ENCODE measurements around the gene SPATA31E1.
"Not testable (repeated sequence)": the region's sequence is repeated elsewhere in the genome, so short reads cannot be mapped to it uniquely, and the experiment has no call there.

The SPATA31E1 gene

DNA sequence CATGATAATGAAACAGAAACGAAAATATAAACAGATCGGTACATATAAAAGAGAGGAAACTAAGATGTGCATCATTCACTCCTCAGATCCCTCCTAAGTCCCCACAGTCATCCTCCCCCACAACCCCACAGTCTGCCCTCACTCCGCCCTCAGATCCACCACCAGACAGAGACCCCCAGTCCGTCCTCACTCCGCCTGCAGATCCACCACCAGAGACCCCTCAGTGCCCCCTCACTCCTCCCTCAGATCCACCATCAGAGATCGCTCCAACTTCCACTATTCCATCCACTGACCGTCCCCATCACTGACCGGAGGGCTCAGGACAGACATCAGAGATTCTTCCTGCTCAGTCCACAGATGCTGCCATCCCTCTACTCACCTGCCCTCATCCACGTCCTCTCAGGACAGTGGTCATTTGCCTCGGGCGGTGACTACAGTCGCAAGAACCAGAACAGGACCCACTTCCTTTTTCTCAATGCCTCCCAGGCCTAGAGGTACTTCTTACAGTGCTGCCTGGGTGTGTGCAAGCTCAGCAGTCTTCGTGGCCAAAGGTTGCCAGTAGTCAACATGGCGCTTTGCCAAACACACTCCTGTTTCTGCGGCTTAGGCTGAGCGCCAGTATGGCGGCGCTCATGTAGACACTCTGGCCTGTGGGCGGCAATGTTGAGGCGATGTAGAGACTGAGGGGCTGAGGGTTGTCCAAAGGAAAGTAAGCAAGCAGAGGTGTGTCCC is 26.8 kb downstream of the SPATA31E1 start:
- Histone ChIP-seq H3K27ac (no peak overlapping the region), H3K4me1 (no peaks in the 10 kb centered on the region)

DNA sequence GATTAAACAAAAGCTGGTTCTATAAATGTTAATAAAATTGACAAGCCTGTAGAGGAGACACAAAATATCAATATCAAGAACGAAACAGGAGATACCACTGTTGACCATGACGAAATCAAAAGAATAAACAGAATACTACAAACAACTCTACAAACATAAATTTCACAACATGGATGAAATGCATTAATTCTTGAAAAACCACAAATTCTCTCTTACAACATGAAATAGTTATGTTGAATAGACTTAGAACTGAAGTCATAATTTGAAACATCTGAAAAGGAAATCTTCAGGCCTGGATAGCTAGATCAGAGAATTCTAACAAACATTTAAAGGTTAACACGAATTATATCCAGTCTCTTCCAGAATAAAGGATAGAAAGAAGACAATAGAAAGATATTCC is 28.1 kb downstream of the SPATA31E1 start:
- H3K4me2 ChIP-seq (ENCODE audit: low read length) = no peak overlapping the region
- no peaks in the 10 kb centered on the region for H3K36me3 ChIP-seq (ENCODE audit: control insufficient read depth, insufficient read depth, low read length)
- no peak overlapping the region for H3K27ac ChIP-seq
- no peaks in the 10 kb centered on the region for H3K79me2 ChIP-seq
- TF ChIP-seq, protein P1, sequence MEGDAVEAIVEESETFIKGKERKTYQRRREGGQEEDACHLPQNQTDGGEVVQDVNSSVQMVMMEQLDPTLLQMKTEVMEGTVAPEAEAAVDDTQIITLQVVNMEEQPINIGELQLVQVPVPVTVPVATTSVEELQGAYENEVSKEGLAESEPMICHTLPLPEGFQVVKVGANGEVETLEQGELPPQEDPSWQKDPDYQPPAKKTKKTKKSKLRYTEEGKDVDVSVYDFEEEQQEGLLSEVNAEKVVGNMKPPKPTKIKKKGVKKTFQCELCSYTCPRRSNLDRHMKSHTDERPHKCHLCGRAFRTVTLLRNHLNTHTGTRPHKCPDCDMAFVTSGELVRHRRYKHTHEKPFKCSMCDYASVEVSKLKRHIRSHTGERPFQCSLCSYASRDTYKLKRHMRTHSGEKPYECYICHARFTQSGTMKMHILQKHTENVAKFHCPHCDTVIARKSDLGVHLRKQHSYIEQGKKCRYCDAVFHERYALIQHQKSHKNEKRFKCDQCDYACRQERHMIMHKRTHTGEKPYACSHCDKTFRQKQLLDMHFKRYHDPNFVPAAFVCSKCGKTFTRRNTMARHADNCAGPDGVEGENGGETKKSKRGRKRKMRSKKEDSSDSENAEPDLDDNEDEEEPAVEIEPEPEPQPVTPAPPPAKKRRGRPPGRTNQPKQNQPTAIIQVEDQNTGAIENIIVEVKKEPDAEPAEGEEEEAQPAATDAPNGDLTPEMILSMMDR (IDR thresholded peaks at IDR 0.05) = no peak
- no peaks in the 10 kb centered on the region for H3K4me1 ChIP-seq
- no peak overlapping the region for H3K4me3 ChIP-seq (ENCODE audit: low read depth, low read length)
- H3K9ac ChIP-seq = no peak overlapping the region
- H3K27me3 ChIP-seq (ENCODE audit: control insufficient read depth, insufficient read depth, low read length) = no peaks in the 10 kb centered on the region
- H3K9me3 ChIP-seq (ENCODE audit: control insufficient read depth, low read length) = no peaks in the 10 kb centered on the region
- no peak overlapping the region for H2AFZ ChIP-seq

More for the DNA sequence above, 26.8 kb downstream of the SPATA31E1 start:
- no peaks in the 10 kb centered on the region for H3K9me3 ChIP-seq (ENCODE audit: control insufficient read depth, low read length)
- H3K9ac ChIP-seq = no peak overlapping the region
- no peak overlapping the region for H2AFZ ChIP-seq
- no peak overlapping the region for H3K4me3 ChIP-seq (ENCODE audit: low read depth, low read length)
- no peaks in the 10 kb centered on the region for H3K79me2 ChIP-seq
- no peaks in the 10 kb centered on the region for H3K36me3 ChIP-seq (ENCODE audit: control insufficient read depth, insufficient read depth, low read length)
- H3K27me3 ChIP-seq (ENCODE audit: control insufficient read depth, insufficient read depth, low read length) = no peaks in the 10 kb centered on the region
- TF ChIP-seq, protein P1 (IDR thresholded peaks at IDR 0.05) = no peak
- H3K4me2 ChIP-seq (ENCODE audit: low read length) = no peak overlapping the region

GRCh38 chr9:87917662-87918061 is 35.0 kb downstream of the SPATA31E1 start, which contains the start of gene SPATA31C1:
Gene SPATA31C1 (plus strand): TSS chr9:87917962.
- not testable (repeated sequence) for H3K79me2 ChIP-seq; H3K9ac ChIP-seq; H3K4me2 ChIP-seq (ENCODE audit: low read length)

GRCh38 chr9:87919013-87919412 is 36.3 kb downstream of the SPATA31E1 start:
- H2AFZ ChIP-seq; H3K9me3 ChIP-seq (ENCODE audit: control insufficient read depth, low read length); H3K4me2 ChIP-seq (ENCODE audit: low read length); H3K4me1 ChIP-seq; H3K27me3 ChIP-seq (ENCODE audit: control insufficient read depth, insufficient read depth, low read length); H3K36me3 ChIP-seq (ENCODE audit: control insufficient read depth, insufficient read depth, low read length); H3K9ac ChIP-seq; H3K4me3 ChIP-seq (ENCODE audit: low read depth, low read length); H3K27ac ChIP-seq; H3K79me2 ChIP-seq: not testable (repeated sequence)

More at GRCh38 chr9:87917662-87918061, 35.0 kb downstream of the SPATA31E1 start, which contains the start of gene SPATA31C1:
- H3K4me1 ChIP-seq; H3K4me3 ChIP-seq (ENCODE audit: low read depth, low read length); H3K27ac ChIP-seq; H3K9me3 ChIP-seq (ENCODE audit: control insufficient read depth, low read length); H3K36me3 ChIP-seq (ENCODE audit: control insufficient read depth, insufficient read depth, low read length); H2AFZ ChIP-seq; H3K27me3 ChIP-seq (ENCODE audit: control insufficient read depth, insufficient read depth, low read length): not testable (repeated sequence)

DNA sequence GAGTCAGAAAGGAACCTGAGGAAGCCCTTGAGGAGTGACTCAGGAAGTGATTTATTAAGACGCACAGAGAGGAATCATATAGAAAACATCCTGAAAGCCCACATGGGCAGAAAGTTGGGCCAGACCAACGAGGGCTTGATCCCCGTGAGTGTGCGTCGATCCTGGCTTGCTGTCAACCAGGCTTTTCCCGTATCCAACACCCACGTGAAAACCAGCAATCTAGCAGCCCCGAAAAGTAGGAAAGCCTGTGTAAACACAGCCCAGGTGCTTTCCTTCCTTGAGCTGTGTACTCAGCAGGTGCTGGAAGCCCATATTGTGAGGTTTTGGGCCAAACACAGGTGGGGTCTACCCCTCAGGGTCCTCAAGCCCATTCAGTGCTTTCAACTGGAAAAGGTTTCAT is 38.9 kb downstream of the SPATA31E1 start:
- not testable (repeated sequence) for H3K4me1 ChIP-seq; H3K4me3 ChIP-seq (ENCODE audit: low read depth, low read length); H2AFZ ChIP-seq; H3K9me3 ChIP-seq (ENCODE audit: control insufficient read depth, low read length); H3K27me3 ChIP-seq (ENCODE audit: control insufficient read depth, insufficient read depth, low read length); H3K27ac ChIP-seq; H3K4me2 ChIP-seq (ENCODE audit: low read length); H3K36me3 ChIP-seq (ENCODE audit: control insufficient read depth, insufficient read depth, low read length); H3K9ac ChIP-seq; H3K79me2 ChIP-seq

DNA sequence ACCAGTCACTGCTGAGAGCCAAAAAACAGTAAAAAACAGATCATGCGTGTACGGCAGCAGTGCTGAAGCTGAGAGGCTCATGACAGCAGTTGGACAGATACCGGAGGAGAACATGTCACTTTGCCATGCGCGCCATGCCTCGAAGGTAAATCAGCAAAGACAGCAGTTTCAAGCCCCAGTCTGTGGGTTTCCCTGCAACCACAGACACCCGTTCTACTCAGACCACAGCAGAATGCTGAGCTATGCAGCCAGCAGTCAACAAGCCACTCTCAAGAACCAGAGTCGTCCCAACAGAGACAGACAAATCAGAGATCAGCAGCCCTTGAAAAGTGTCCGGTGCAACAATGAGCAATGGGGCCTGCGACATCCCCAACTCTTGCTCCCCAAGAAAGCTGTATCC is 40.3 kb downstream of the SPATA31E1 start:
- H3K27ac ChIP-seq; H3K4me1 ChIP-seq; H3K9ac ChIP-seq; H3K9me3 ChIP-seq (ENCODE audit: control insufficient read depth, low read length); H3K4me3 ChIP-seq (ENCODE audit: low read depth, low read length); H3K36me3 ChIP-seq (ENCODE audit: control insufficient read depth, insufficient read depth, low read length); H3K27me3 ChIP-seq (ENCODE audit: control insufficient read depth, insufficient read depth, low read length); H2AFZ ChIP-seq; H3K4me2 ChIP-seq (ENCODE audit: low read length); H3K79me2 ChIP-seq: not testable (repeated sequence)

GRCh38 chr9:87924851-87925250 is 42.2 kb downstream of the SPATA31E1 start:
- H3K9ac ChIP-seq; H3K9me3 ChIP-seq (ENCODE audit: control insufficient read depth, low read length); H3K4me1 ChIP-seq; H3K4me3 ChIP-seq (ENCODE audit: low read depth, low read length); H3K79me2 ChIP-seq; H3K27me3 ChIP-seq (ENCODE audit: control insufficient read depth, insufficient read depth, low read length); H3K27ac ChIP-seq; H3K36me3 ChIP-seq (ENCODE audit: control insufficient read depth, insufficient read depth, low read length); H2AFZ ChIP-seq; H3K4me2 ChIP-seq (ENCODE audit: low read length): not testable (repeated sequence)

GRCh38 chr9:87929152-87929551 is 46.5 kb downstream of the SPATA31E1 start:
- not testable (repeated sequence) for H3K36me3 ChIP-seq (ENCODE audit: control insufficient read depth, insufficient read depth, low read length); H3K4me1 ChIP-seq; H3K4me2 ChIP-seq (ENCODE audit: low read length); H2AFZ ChIP-seq; H3K27me3 ChIP-seq (ENCODE audit: control insufficient read depth, insufficient read depth, low read length); H3K9ac ChIP-seq; H3K79me2 ChIP-seq; H3K27ac ChIP-seq; H3K4me3 ChIP-seq (ENCODE audit: low read depth, low read length); H3K9me3 ChIP-seq (ENCODE audit: control insufficient read depth, low read length)

GRCh38 chr9:87934444-87934843 is 51.8 kb downstream of the SPATA31E1 start:
- not testable (repeated sequence) for H3K27ac ChIP-seq; H3K79me2 ChIP-seq; H3K36me3 ChIP-seq (ENCODE audit: control insufficient read depth, insufficient read depth, low read length); H3K9me3 ChIP-seq (ENCODE audit: control insufficient read depth, low read length); H3K4me3 ChIP-seq (ENCODE audit: low read depth, low read length); H2AFZ ChIP-seq; H3K9ac ChIP-seq; H3K4me1 ChIP-seq; H3K4me2 ChIP-seq (ENCODE audit: low read length); H3K27me3 ChIP-seq (ENCODE audit: control insufficient read depth, insufficient read depth, low read length)
